ENCODE data around the gene SLC38A10. TPM values are rescaled to one million over a fixed set of nuclear protein-coding genes. Genes with fewer than 3 reads are reported as not detected.

Gene SLC38A10
- total RNA-seq, 4 donors from 2014 or later, result 24.5 to 56.5 (median 28.8) TPM

DNA sequence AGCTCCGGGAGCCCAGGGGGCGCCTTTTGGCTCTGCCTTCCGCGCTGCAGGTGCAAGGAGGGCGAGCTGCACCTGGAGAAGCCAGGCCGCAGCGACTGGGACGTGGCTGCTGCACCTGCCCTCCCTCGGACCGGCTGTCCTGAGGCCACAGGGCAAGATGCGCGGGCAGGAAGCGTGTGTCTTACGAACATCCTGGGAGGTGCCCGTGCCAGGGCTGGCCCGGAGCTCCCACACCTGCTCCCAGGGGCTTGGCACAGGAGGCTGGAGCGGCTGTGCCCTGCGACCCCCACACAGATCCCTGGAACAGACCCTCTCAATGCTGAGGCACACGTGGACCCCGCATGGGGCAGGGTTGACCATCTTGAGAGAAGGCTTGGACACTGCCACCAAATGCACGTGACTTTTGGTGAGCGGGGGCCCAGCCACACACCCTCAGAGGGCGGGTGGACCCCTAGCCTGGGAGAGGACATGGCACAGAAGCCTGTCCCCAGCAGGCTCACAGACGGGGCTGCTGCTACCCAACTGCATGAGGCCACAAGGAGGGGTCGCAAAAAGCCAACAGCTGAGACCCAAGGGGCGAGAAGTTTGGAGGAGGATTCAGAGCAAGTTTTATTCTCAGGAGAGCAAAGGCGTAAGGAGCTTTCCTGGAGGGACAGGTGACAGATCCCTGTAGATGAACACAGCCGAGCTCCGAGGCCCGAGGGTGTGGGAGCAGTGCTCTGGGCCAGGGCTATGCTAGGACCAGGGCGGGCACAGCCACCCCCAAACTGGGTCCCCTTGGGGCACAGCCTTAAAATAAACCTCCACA lies 44.6 kb downstream of the SLC38A10 start:
- DNase-seq (no peak), ATAC-seq (no peak)
- peaks cover 10 to 14% of the 10 kb centered on the region in 2 donors for H3K4me1 ChIP-seq
- intact Hi-C loops (cut with DNase I; ENCODE audit: low total_unique reads), result loop anchor here (5.0 kb wide), 1 partner anchor 352 kb away; no protein-coding TSS in a partner anchor
- H3K27ac ChIP-seq, result no peak overlapping the region
- H3K36me3 ChIP-seq, result peaks cover 0 to 10% of the 10 kb centered on the region in 2 donors
- H3K27me3 ChIP-seq, result no peaks in the 10 kb centered on the region
- no peaks in the 10 kb centered on the region for H3K9me3 ChIP-seq
- no peak for TF ChIP-seq POLR2A (IDR thresholded peaks at IDR 0.05)
- TF ChIP-seq, protein P1, sequence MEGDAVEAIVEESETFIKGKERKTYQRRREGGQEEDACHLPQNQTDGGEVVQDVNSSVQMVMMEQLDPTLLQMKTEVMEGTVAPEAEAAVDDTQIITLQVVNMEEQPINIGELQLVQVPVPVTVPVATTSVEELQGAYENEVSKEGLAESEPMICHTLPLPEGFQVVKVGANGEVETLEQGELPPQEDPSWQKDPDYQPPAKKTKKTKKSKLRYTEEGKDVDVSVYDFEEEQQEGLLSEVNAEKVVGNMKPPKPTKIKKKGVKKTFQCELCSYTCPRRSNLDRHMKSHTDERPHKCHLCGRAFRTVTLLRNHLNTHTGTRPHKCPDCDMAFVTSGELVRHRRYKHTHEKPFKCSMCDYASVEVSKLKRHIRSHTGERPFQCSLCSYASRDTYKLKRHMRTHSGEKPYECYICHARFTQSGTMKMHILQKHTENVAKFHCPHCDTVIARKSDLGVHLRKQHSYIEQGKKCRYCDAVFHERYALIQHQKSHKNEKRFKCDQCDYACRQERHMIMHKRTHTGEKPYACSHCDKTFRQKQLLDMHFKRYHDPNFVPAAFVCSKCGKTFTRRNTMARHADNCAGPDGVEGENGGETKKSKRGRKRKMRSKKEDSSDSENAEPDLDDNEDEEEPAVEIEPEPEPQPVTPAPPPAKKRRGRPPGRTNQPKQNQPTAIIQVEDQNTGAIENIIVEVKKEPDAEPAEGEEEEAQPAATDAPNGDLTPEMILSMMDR (IDR thresholded peaks at IDR 0.05 in 4 of 5, conservative IDR thresholded peaks at IDR 0.05 in 1 of 5), result no peak
- no peak overlapping the region for H3K4me3 ChIP-seq
- in situ Hi-C loops (cut with MboI; ENCODE audit: low sequenced_read_pairs in 4 of 4), result loop anchor here in 2 of 4 donors (10.0 to 25.0 kb wide), 3 partner anchors 234 to 362 kb away; no protein-coding TSS in a partner anchor

DNA sequence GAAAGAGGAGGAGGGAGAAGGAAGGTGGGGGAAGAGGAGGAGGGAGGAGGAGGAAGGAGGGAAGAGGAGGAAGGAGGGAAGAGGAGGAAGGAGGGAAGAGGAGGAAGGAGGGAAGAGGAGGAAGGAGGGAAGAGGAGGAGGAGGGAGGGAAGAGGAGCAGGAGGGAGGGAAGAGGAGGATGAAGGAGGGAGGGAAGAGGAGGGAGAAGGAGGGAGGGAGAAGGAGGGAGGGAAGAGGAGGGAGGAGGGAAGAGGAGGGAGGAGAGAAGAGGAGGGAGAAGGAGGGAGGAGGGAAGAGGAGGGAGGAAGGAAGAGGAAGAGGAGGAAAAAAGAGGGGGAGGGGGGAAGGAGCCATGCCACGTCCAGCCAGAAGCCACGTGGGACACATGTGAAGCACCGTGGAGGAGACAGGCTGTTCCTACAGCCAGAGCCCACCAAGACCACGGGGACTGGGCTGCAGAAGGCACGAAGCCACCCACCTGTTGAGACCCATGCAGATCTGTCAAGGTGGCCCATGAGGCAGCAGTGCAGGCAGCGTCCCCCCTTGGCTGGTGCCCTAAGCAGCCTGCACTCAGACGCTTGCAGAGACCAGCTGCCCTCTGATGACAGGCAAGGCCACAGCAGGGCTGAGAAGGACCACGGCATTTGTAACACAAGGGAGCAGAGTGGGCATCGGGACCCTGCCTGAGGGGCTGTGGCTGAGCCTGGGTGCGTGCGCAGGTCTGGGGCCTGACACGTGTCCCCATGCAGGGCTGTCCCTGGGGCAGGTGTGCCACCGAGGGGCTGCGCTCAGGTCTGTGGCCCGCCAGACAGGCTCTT lies 45.7 kb downstream of the SLC38A10 start:
- DNase-seq, result no peak
- Histone ChIP-seq H3K4me3 (no peak overlapping the region), H3K27me3 (no peaks in the 10 kb centered on the region), H3K9me3 (no peaks in the 10 kb centered on the region), H3K27ac (no peak overlapping the region), H3K36me3 (peaks cover 0 to 10% of the 10 kb centered on the region in 2 donors), H3K4me1 (peaks cover under 1 to 4% of the 10 kb centered on the region in 2 donors)
- in situ Hi-C loops (cut with MboI; ENCODE audit: low sequenced_read_pairs in 4 of 4) (loop anchor here in 3 of 4 donors (10.0 to 25.0 kb wide), 4 partner anchors 112 to 363 kb away; no protein-coding TSS in a partner anchor), intact Hi-C loops (cut with DNase I; ENCODE audit: low total_unique reads) (loop anchor here (5.0 kb wide), 1 partner anchor 353 kb away; no protein-coding TSS in a partner anchor)
- ATAC-seq, result peak in 1 of 2 donors; percentile 47
- TF ChIP-seq, protein P1 (IDR thresholded peaks at IDR 0.05 in 4 of 5, conservative IDR thresholded peaks at IDR 0.05 in 1 of 5), result no peak
- TF ChIP-seq POLR2A (IDR thresholded peaks at IDR 0.05), result no peak

DNA sequence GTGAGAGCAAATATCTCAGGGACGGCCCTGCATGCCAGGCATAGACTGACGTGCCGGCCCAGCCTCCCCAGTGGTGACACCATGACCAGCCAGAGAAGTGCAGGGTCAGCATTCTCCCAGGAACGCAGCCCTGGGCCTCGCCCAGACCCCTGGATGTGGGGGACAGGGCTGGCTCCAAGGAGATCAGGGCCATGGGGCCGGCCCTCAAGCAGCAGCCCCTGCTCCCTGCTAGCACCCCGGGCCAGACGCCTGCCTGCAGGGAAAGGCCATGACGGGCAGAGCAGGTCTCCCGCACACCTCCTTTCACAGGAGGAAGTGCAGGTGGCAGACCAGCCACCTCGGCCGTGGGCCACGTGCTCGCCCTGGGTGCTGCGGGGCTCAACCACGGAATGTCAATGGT lies 46.5 kb downstream of the SLC38A10 start:
- no peaks in the 10 kb centered on the region for H3K27me3 ChIP-seq
- TF ChIP-seq POLR2A (IDR thresholded peaks at IDR 0.05), result no peak
- TF ChIP-seq, protein P1 (IDR thresholded peaks at IDR 0.05 in 4 of 5, conservative IDR thresholded peaks at IDR 0.05 in 1 of 5), result no peak
- peaks cover 0 to 10% of the 10 kb centered on the region in 2 donors for H3K36me3 ChIP-seq
- H3K4me1 ChIP-seq, result peaks cover 0 to 4% of the 10 kb centered on the region in 2 donors
- intact Hi-C loops (cut with DNase I; ENCODE audit: low total_unique reads), result no loop called here
- H3K27ac ChIP-seq, result no peak overlapping the region
- ATAC-seq (no peak), DNase-seq (no peak)
- H3K4me3 ChIP-seq, result no peak overlapping the region
- H3K9me3 ChIP-seq, result no peaks in the 10 kb centered on the region
- in situ Hi-C loops (cut with MboI; ENCODE audit: low sequenced_read_pairs in 4 of 4), result loop anchor here in 1 of 4 donors (25.0 kb wide), 1 partner anchor 111 kb away; no protein-coding TSS in a partner anchor

DNA sequence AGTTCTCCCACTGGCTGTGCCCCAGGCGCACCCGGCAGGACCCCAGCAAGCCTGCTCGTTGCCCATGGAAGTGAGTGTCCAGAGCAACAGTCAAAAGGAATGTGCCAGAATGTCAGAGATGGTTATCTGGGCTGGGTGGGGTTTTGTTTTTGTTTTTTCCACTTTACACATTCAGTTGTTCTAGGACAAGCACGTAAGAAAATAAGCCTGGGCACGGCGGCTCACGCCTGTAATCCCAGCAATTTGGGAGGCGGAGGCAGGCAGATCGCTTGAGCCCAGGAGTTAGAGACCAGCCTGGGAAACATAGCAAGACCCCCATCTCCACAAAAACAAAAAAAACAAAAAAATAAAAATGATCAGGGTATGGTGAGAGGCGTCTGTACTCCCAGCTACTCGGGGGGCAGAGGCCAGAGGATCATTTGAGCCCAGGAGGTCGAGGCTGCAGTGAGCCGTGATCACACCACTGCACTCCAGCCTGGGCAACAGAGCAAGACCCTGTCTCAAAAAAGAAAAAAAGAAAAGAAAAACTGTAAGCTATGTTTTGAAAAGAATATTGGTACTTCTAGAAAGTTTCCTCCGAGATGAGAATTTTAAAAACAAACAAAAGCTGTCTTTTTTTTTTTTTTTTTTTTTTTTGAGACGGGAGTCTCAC lies 47.6 kb downstream of the SLC38A10 start:
- Histone ChIP-seq H3K36me3 (peaks cover 0 to 10% of the 10 kb centered on the region in 2 donors), H3K9me3 (no peaks in the 10 kb centered on the region), H3K4me3 (no peak overlapping the region), H3K4me1 (no peaks in the 10 kb centered on the region), H3K27ac (no peak overlapping the region), H3K27me3 (no peaks in the 10 kb centered on the region)
- TF ChIP-seq, protein P1 (IDR thresholded peaks at IDR 0.05 in 4 of 5, conservative IDR thresholded peaks at IDR 0.05 in 1 of 5), result no peak
- no peak for TF ChIP-seq POLR2A (IDR thresholded peaks at IDR 0.05)
- ATAC-seq, result no peak
- in situ Hi-C loops (cut with MboI; ENCODE audit: low sequenced_read_pairs in 4 of 4), result loop anchor here in 1 of 4 donors (25.0 kb wide), 1 partner anchor 110 kb away; no protein-coding TSS in a partner anchor
- intact Hi-C loops (cut with DNase I; ENCODE audit: low total_unique reads), result no loop called here
- DNase-seq, result no peak
